Cardiac muscle cell (in vitro differentiated cells and primary cell): Measurements from ENCODE around the gene RNF150. TPM values are rescaled to one million over a fixed set of nuclear protein-coding genes. Genes with fewer than 3 reads are reported as not detected.
A peak's percentile ranks its signal among the peaks of the same experiment; 100 is the strongest.

Source experiments
- DNase-seq, 2 donors: peaks; one replicate each; pipeline versions ENCODE4 v3.0.0 to v3.0.0-alpha.2; 2010 to 2017; ENCODE audit warnings: low read depth in 1 of 2, low spot score in 1 of 2
- H3K27ac ChIP-seq: fragments of 200-600 bp; sonication (generic); 2 replicates; pipeline ENCODE4 v1.5.1; 2016
- H3K27me3 ChIP-seq: fragments of 200-600 bp; sonication (generic); 2 replicates; pipeline ENCODE4 v1.6.0; 2016; ENCODE audit warnings: control low read depth
- H3K36me3 ChIP-seq: fragments of 200-600 bp; sonication (generic); 2 replicates; pipeline ENCODE4 v1.5.1; 2016; ENCODE audit warnings: control low read depth
- H3K4me1 ChIP-seq: fragments of 200-600 bp; sonication (generic); 2 replicates; pipeline ENCODE4 v1.8.1; 2017; ENCODE audit warnings: low read depth, mild to moderate bottlenecking, mixed run types
- H3K4me3 ChIP-seq: fragments of 200-600 bp; sonication (generic); 2 replicates; pipeline ENCODE4 v1.5.1; 2016; ENCODE audit warnings: mild to moderate bottlenecking
- H3K9me3 ChIP-seq: fragments of 200-600 bp; sonication (generic); 2 replicates; pipeline ENCODE4 v1.5.1; 2017; ENCODE audit warnings: low read depth, mild to moderate bottlenecking, control low read depth
- CTCF ChIP-seq: IDR thresholded peaks from 2 replicates; pipeline ENCODE4 v1.5.1; 2012; ENCODE audit warnings: low read depth, mild to moderate bottlenecking, low read length
- polyA plus RNA-seq: library from polyadenylated mRNA; unstranded; fragments of >200 nt; fragmentation: Nextera tagmentation; extraction: Ambion mirVana; gene quantifications from 2 replicates; pipeline ENCODE4 v1.2.1, GENCODE V29; 2016
- total RNA-seq: library from RNA; depleted of rRNA; stranded (reverse); fragments of >200 nt; gene quantifications from 2 replicates; pipeline ENCODE4 v1.2.3, GENCODE V29; 2016

The RNF150 gene
- total and polyA plus RNA-seq, 2 experiments from 2014 or later, result 20.1 to 57.4 TPM

- no peaks in the 10 kb centered on the region for H3K36me3 ChIP-seq
- H3K27ac ChIP-seq, result no peak overlapping the region
- no peaks in the 10 kb centered on the region for H3K9me3 ChIP-seq
- TF ChIP-seq CTCF, result no peak
- H3K4me3 ChIP-seq, result peak overlapping the region; percentile 98
- peaks cover 22% of the 10 kb centered on the region for H3K4me1 ChIP-seq
- H3K27me3 ChIP-seq, result peaks cover 10% of the 10 kb centered on the region
- DNase-seq, result no peak
Measured at GRCh38 chr4:141133999-141134995, 1.0 kb upstream of the RNF150 start.

GRCh38 chr4:141132709-141133145 is 542 bp downstream of the RNF150 start:
- H3K27ac ChIP-seq, result peak overlapping the region; percentile 71
- H3K27me3 ChIP-seq, result peaks cover 9% of the 10 kb centered on the region
- DNase-seq, result peak; percentile 26 to 73

GRCh38 chr4:141132072-141132708 is 1.1 kb downstream of the RNF150 start:
- H3K4me3 ChIP-seq, result peak overlapping the region; percentile 98
- peak in 1 of 2 donors; percentile 53 for DNase-seq
- peak overlapping the region; percentile 71 for H3K27ac ChIP-seq
- H3K36me3 ChIP-seq, result no peaks in the 10 kb centered on the region
- no peak for TF ChIP-seq CTCF
- H3K27me3 ChIP-seq, result peaks cover 7% of the 10 kb centered on the region
- H3K4me1 ChIP-seq, result peaks cover 22% of the 10 kb centered on the region
- no peaks in the 10 kb centered on the region for H3K9me3 ChIP-seq

More at GRCh38 chr4:141132709-141133145, 542 bp downstream of the RNF150 start:
- no peaks in the 10 kb centered on the region for H3K36me3 ChIP-seq
- no peak for TF ChIP-seq CTCF
- H3K9me3 ChIP-seq, result no peaks in the 10 kb centered on the region
- H3K4me3 ChIP-seq, result peak overlapping the region; percentile 98
- H3K4me1 ChIP-seq, result peaks cover 22% of the 10 kb centered on the region

- H3K9me3 ChIP-seq, result no peaks in the 10 kb centered on the region
- peak overlapping the region; percentile 98 for H3K4me3 ChIP-seq
- peaks cover 24% of the 10 kb centered on the region for H3K4me1 ChIP-seq
- H3K27ac ChIP-seq, result no peak overlapping the region
- DNase-seq, result no peak
- TF ChIP-seq CTCF, result no peak
- H3K36me3 ChIP-seq, result no peaks in the 10 kb centered on the region
- H3K27me3 ChIP-seq, result peaks cover 7% of the 10 kb centered on the region
Measured at GRCh38 chr4:141131723-141132071, 1.6 kb downstream of the RNF150 start.

GRCh38 chr4:141130947-141131605 is 2.2 kb downstream of the RNF150 start:
- Histone ChIP-seq H3K27me3 (peaks cover 5% of the 10 kb centered on the region), H3K9me3 (no peaks in the 10 kb centered on the region), H3K36me3 (no peaks in the 10 kb centered on the region), H3K4me3 (peak overlapping the region; percentile 98), H3K4me1 (peaks cover 28% of the 10 kb centered on the region), H3K27ac (no peak overlapping the region)
- no peak for TF ChIP-seq CTCF
- peak in 1 of 2 donors; percentile 20 for DNase-seq
